Calu3 (cell line): Measurements from ENCODE around the gene KIF1B. TPM values are rescaled to one million over a fixed set of nuclear protein-coding genes. Genes with fewer than 3 reads are reported as not detected.
"Not testable (repeated sequence)": the region's sequence is repeated elsewhere in the genome, so short reads cannot be mapped to it uniquely, and the experiment has no call there.

Experiments used
- BruUV-seq: library from RNA; stranded (reverse); fragments of 400-500 nt; replicated peaks from 2 replicates; lab custom pipeline; 2021; lab: Mats Ljungman, UMichigan
- CTCF ChIA-PET: fragments of 300-600 bp; sonication (Branson Sonifier 250); formaldehyde crosslinking; loops from one replicate; lab custom pipeline; 2022; ENCODE audit warnings: antibody characterized with exemption; lab: Charles Lee
- DNase-seq: peaks from one replicate; pipeline ENCODE4 v3.0.0; 2022
- H3K27ac Mint-ChIP-seq: one replicate; pipeline ENCODE4 v1.8.0; 2022; ENCODE audit warnings: mixed read lengths; ENCODE audit not compliant: unreplicated experiment
- H3K27me3 Mint-ChIP-seq: one replicate; pipeline ENCODE4 v1.8.0; 2022; ENCODE audit warnings: mixed read lengths; ENCODE audit not compliant: unreplicated experiment
- H3K36me3 Mint-ChIP-seq: one replicate; pipeline ENCODE4 v1.8.0; 2022; ENCODE audit warnings: mild to moderate bottlenecking, moderate library complexity, mixed read lengths; ENCODE audit not compliant: insufficient read depth, unreplicated experiment
- H3K4me1 Mint-ChIP-seq: one replicate; pipeline ENCODE4 v1.8.0; 2022; ENCODE audit warnings: mild to moderate bottlenecking, low read depth, mixed read lengths; ENCODE audit not compliant: unreplicated experiment
- H3K4me3 Mint-ChIP-seq: one replicate; pipeline ENCODE4 v1.8.0; 2022; ENCODE audit warnings: mild to moderate bottlenecking, low read depth, moderate library complexity, mixed read lengths; ENCODE audit not compliant: unreplicated experiment
- H3K9me3 Mint-ChIP-seq: one replicate; pipeline ENCODE4 v1.8.0; 2022; ENCODE audit warnings: low read depth, mixed read lengths; ENCODE audit not compliant: unreplicated experiment
- intact Hi-C: fragments of 100-400 bp; cut with micrococcal nuclease; formaldehyde crosslinking; loops from one replicate; pipeline ENCODE4 v1.10.0; 2022; ENCODE audit not compliant: unreplicated experiment
- total RNA-seq: library from RNA; stranded (reverse); gene quantifications from 2 replicates; pipeline ENCODE4 v1.2.3, GENCODE V29; 2022
- TF ChIP-seq, protein P1 (sequence below): fragments of 200-600 bp; IDR thresholded peaks from one replicate; pipeline ENCODE4 v1.8.0; 2022; ENCODE audit warnings: antibody characterized with exemption; ENCODE audit not compliant: unreplicated experiment

The KIF1B gene
- total RNA-seq, 1 experiment from 2014 or later = 17.1 TPM

DNA sequence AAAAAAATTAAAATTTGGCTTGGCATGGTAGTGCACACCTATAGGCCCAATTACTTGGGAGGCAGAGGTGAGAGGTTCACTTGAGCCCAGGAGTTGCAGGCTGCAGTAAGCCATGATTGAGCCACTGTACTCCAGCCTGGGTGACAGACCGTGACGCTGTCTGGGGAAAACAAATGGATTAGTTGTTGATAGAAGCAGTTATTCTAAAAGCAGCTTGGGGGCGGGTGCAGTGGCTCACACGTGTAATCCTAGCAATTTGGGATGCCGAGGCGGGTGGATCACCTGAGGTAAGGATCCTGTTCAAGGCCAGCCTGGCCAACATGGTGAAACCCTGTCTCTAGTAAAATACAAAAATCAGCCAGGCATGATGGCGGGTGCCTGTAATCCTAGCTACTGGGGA, 40.3 kb downstream of the KIF1B start:
- Mint-ChIP-seq H3K4me3 (no peak overlapping the region), H3K27me3 (no peaks in the 10 kb centered on the region), H3K4me1 (peaks cover 8% of the 10 kb centered on the region), H3K9me3 (no peaks in the 10 kb centered on the region), H3K36me3 (no peaks in the 10 kb centered on the region), H3K27ac (no peak overlapping the region)
- intact Hi-C loops = no loop called here
- CTCF ChIA-PET = no interaction called here
- BruUV-seq = no TSS peak
- DNase-seq = no peak
- TF ChIP-seq, protein P1, sequence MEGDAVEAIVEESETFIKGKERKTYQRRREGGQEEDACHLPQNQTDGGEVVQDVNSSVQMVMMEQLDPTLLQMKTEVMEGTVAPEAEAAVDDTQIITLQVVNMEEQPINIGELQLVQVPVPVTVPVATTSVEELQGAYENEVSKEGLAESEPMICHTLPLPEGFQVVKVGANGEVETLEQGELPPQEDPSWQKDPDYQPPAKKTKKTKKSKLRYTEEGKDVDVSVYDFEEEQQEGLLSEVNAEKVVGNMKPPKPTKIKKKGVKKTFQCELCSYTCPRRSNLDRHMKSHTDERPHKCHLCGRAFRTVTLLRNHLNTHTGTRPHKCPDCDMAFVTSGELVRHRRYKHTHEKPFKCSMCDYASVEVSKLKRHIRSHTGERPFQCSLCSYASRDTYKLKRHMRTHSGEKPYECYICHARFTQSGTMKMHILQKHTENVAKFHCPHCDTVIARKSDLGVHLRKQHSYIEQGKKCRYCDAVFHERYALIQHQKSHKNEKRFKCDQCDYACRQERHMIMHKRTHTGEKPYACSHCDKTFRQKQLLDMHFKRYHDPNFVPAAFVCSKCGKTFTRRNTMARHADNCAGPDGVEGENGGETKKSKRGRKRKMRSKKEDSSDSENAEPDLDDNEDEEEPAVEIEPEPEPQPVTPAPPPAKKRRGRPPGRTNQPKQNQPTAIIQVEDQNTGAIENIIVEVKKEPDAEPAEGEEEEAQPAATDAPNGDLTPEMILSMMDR = no peak

DNA sequence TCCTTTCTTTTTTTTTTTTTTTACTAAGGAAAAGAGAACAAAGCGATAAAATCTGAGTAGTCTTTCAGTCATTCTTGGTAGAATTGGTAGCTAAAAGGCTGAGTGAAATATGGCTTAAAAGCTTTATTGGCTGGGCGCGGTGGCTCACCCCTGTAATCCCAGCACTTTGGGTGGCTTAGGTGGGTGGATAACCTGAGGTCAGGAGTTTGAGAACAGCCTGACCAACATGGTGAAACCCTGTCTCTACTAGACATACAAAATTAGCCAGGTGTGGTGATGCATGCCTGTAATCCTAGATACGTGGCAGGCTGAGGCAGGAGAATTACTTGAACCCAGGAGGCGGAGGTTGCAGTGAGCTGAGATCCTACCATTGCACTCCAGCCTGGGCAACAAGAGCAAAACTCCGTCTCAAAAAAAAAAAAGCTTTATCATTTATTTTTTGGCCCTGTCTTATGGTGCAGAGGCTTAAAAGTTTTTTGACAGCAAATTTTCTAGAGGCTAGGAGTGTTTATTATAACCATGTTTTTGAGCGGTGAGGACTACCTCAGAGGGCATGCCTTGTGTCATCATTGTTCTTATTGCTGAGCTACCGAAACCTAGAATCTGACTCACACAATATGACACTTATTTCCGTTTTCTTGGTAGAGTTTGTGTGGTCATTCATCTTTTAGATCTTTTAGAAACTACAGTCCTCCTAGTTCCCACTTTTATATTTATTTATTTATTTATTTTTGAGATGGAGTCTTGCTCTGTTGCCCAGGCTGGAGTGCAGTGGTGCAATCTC, 41.1 kb downstream of the KIF1B start:
- H3K9me3 Mint-ChIP-seq, H3K27me3 Mint-ChIP-seq, CTCF ChIA-PET, H3K4me1 Mint-ChIP-seq, intact Hi-C loops, DNase-seq, H3K27ac Mint-ChIP-seq, H3K4me3 Mint-ChIP-seq, BruUV-seq, H3K36me3 Mint-ChIP-seq: not testable (repeated sequence)

DNA sequence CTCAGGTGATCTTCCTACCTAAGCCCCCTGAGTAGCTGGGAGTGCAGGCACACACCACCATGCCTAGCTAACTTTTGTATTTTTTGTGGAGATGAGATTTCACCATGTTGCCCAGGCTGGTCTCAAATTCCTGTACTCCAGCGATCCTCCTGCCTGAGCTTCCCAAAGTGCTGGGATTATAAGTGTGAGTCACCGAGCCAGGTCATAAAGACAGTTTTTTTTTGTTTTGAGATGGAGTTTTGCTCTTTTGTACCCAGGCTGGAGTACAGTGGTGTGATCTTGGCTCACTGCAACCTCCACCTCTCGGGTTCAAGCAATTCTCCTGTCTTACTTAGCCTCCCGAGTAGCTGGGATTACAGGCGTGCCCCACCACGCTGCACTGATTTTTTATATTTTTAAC, 42.1 kb downstream of the KIF1B start:
- no peaks in the 10 kb centered on the region for H3K27me3 Mint-ChIP-seq
- H3K27ac Mint-ChIP-seq = no peak overlapping the region
- intact Hi-C loops = no loop called here
- H3K4me3 Mint-ChIP-seq = no peak overlapping the region
- no peaks in the 10 kb centered on the region for H3K36me3 Mint-ChIP-seq
- no peaks in the 10 kb centered on the region for H3K4me1 Mint-ChIP-seq
- no TSS peak for BruUV-seq
- TF ChIP-seq, protein P1 = no peak
- H3K9me3 Mint-ChIP-seq = no peaks in the 10 kb centered on the region
- no peak for DNase-seq
- CTCF ChIA-PET = no interaction called here

DNA sequence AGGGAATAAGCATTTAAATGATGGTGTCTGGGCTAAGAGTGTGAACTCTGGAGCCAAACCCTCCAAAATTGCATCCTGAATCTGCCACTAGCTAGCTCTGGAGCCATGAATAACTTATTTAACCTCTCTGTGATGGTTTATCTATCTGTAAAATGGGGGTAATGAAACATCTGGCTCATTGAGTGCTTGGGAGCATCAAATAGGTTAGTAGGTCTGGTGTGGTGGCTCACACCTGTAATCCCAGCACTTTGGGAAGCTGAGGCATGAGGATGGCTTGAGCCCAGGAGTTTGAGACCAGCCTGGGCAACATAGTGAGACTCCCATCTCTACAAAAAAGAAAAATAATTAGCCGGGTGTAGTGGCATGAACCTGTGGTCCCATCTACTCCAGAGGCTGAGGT, 42.8 kb downstream of the KIF1B start:
- Mint-ChIP-seq H3K4me3 (no peak overlapping the region), H3K36me3 (no peaks in the 10 kb centered on the region), H3K4me1 (no peaks in the 10 kb centered on the region), H3K27ac (no peak overlapping the region), H3K9me3 (no peaks in the 10 kb centered on the region), H3K27me3 (no peaks in the 10 kb centered on the region)
- BruUV-seq = no TSS peak
- CTCF ChIA-PET = no interaction called here
- no peak for DNase-seq
- TF ChIP-seq, protein P1 = no peak
- intact Hi-C loops = no loop called here

DNA sequence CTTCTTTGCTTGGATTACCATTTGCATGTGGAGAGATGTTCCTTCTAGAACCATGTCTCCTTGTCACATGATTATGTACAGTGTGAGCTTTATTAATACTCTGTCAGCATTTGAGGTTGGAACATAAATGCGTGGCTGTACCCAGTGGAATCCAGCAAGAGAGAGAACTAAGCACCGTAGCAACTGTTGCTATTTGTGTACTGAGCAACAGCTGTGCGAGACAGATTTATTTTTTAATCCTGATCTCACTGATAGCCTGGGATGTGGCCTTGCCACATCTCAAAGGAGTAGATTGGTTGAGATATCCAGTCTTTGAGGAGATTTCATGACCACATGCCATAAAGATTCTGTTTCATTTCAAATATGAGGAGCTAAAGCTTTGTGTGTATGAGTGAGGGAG, 43.4 kb downstream of the KIF1B start:
- H3K36me3 Mint-ChIP-seq = no peaks in the 10 kb centered on the region
- H3K4me1 Mint-ChIP-seq = no peaks in the 10 kb centered on the region
- TF ChIP-seq, protein P1 = no peak
- no peaks in the 10 kb centered on the region for H3K9me3 Mint-ChIP-seq
- no peak overlapping the region for H3K4me3 Mint-ChIP-seq
- DNase-seq = no peak
- H3K27ac Mint-ChIP-seq = no peak overlapping the region
- no peaks in the 10 kb centered on the region for H3K27me3 Mint-ChIP-seq
- CTCF ChIA-PET = no interaction called here
- intact Hi-C loops = no loop called here
- no TSS peak for BruUV-seq
